Measurements from ENCODE around the gene ALG3. TPM values are rescaled to one million over a fixed set of nuclear protein-coding genes. Genes with fewer than 3 reads are reported as not detected.

ALG3 gene
- total RNA-seq, 1 experiment from 2014 or later = 72.7 TPM

DNA sequence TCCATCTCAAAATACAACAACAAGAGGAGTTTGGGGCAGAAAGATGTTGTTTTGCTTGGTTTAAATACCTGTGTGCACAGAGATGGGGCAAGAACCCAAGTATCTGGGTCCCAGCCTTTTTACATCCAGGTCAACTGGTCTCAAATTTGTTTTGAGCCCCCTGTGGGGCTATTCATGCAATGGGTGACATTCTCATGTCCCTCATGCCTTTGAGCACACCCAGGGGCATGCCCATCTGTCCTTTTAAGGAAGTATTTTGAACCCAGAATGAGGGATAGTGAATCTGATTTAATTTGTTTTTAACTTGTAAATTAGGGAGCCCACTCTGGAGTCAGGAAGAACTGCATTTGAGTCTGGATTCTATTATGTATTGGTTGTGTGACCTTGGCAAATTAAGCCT lies 47.9 kb downstream of the ALG3 start:
- intact Hi-C loops (cut with micrococcal nuclease; ENCODE audit: unreplicated experiment) (no loop called here), in situ Hi-C loops (cut with HindIII; ENCODE audit: low pct_unique_long_range_greater_than_20kb, low sequenced_read_pairs) (no loop called here)
- ATAC-seq (no peak), DNase-seq (ENCODE audit: low read depth, low spot score) (no peak)
- Histone ChIP-seq H3K4me1 (ENCODE audit: control insufficient read depth, insufficient read depth, low read length) (no peaks in the 10 kb centered on the region), H3K27me3 (ENCODE audit: control insufficient read depth, insufficient read depth, low read length) (no peaks in the 10 kb centered on the region), H3K4me3 (ENCODE audit: low read depth in 2 of 2, low read length in 2 of 2) (no peak overlapping the region), H3K9me3 (ENCODE audit: control insufficient read depth, insufficient read depth, low read depth, low read length) (no peaks in the 10 kb centered on the region), H3K36me3 (ENCODE audit: control insufficient read depth, insufficient read depth, low read length) (no peaks in the 10 kb centered on the region), H3K27ac (ENCODE audit: low read length) (no peak overlapping the region)
- POLR2A ChIA-PET = no interaction called here
- TF ChIP-seq POLR2AphosphoS5 (IDR thresholded peaks at IDR 0.05; ENCODE audit: low read depth, low read length) = no peak
- CTCF ChIA-PET = no interaction called here
- no TSS peak for BruUV-seq (replicated peaks)

GRCh38 chr3:184198509-184198908 lies 50.3 kb downstream of the ALG3 start:
- no peak overlapping the region for H3K27ac ChIP-seq (ENCODE audit: low read length)
- ATAC-seq (0 out of 2 replicates have a peak, but pooled peaks have one; percentile 12), DNase-seq (ENCODE audit: low read depth, low spot score) (no peak)
- in situ Hi-C loops (cut with HindIII; ENCODE audit: low pct_unique_long_range_greater_than_20kb, low sequenced_read_pairs) = no loop called here
- H3K27me3 ChIP-seq (ENCODE audit: control insufficient read depth, insufficient read depth, low read length) = no peaks in the 10 kb centered on the region
- peaks cover 4% of the 10 kb centered on the region; the same call in 1 of the 2 replicates for H3K36me3 ChIP-seq (ENCODE audit: control insufficient read depth, insufficient read depth, low read length)
- BruUV-seq (replicated peaks) = no TSS peak
- H3K4me1 ChIP-seq (ENCODE audit: control insufficient read depth, insufficient read depth, low read length) = no peaks in the 10 kb centered on the region
- H3K9me3 ChIP-seq (ENCODE audit: control insufficient read depth, insufficient read depth, low read depth, low read length) = no peaks in the 10 kb centered on the region
- intact Hi-C loops (cut with micrococcal nuclease; ENCODE audit: unreplicated experiment) = no loop called here
- no peak overlapping the region for H3K4me3 ChIP-seq (ENCODE audit: low read depth in 2 of 2, low read length in 2 of 2)
- no peak for TF ChIP-seq SIN3A (IDR thresholded peaks at IDR 0.05; ENCODE audit: borderline replicate concordance, insufficient read depth, low read depth, low read length)
- TF ChIP-seq, protein P1, sequence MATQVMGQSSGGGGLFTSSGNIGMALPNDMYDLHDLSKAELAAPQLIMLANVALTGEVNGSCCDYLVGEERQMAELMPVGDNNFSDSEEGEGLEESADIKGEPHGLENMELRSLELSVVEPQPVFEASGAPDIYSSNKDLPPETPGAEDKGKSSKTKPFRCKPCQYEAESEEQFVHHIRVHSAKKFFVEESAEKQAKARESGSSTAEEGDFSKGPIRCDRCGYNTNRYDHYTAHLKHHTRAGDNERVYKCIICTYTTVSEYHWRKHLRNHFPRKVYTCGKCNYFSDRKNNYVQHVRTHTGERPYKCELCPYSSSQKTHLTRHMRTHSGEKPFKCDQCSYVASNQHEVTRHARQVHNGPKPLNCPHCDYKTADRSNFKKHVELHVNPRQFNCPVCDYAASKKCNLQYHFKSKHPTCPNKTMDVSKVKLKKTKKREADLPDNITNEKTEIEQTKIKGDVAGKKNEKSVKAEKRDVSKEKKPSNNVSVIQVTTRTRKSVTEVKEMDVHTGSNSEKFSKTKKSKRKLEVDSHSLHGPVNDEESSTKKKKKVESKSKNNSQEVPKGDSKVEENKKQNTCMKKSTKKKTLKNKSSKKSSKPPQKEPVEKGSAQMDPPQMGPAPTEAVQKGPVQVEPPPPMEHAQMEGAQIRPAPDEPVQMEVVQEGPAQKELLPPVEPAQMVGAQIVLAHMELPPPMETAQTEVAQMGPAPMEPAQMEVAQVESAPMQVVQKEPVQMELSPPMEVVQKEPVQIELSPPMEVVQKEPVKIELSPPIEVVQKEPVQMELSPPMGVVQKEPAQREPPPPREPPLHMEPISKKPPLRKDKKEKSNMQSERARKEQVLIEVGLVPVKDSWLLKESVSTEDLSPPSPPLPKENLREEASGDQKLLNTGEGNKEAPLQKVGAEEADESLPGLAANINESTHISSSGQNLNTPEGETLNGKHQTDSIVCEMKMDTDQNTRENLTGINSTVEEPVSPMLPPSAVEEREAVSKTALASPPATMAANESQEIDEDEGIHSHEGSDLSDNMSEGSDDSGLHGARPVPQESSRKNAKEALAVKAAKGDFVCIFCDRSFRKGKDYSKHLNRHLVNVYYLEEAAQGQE (IDR thresholded peaks at IDR 0.05; ENCODE audit: insufficient read depth in 1 of 2, low read depth in 2 of 2, low read length in 1 of 2) = no peak
- no peak for TF ChIP-seq TCF7L2 (IDR thresholded peaks at IDR 0.05; ENCODE audit: low read depth, low read length)
- TF ChIP-seq POLR2AphosphoS5 (IDR thresholded peaks at IDR 0.05; ENCODE audit: low read depth, low read length) = no peak
- TF ChIP-seq, protein P2, sequence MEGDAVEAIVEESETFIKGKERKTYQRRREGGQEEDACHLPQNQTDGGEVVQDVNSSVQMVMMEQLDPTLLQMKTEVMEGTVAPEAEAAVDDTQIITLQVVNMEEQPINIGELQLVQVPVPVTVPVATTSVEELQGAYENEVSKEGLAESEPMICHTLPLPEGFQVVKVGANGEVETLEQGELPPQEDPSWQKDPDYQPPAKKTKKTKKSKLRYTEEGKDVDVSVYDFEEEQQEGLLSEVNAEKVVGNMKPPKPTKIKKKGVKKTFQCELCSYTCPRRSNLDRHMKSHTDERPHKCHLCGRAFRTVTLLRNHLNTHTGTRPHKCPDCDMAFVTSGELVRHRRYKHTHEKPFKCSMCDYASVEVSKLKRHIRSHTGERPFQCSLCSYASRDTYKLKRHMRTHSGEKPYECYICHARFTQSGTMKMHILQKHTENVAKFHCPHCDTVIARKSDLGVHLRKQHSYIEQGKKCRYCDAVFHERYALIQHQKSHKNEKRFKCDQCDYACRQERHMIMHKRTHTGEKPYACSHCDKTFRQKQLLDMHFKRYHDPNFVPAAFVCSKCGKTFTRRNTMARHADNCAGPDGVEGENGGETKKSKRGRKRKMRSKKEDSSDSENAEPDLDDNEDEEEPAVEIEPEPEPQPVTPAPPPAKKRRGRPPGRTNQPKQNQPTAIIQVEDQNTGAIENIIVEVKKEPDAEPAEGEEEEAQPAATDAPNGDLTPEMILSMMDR (IDR thresholded peaks at IDR 0.05) = no peak
- POLR2A ChIA-PET = interaction anchor here (0.7 kb wide), 1 partner anchor 13 kb away, joined by 3 read pairs; no protein-coding TSS in a partner anchor
- CTCF ChIA-PET = no interaction called here

GRCh38 chr3:184196536-184196935 lies 52.2 kb downstream of the ALG3 start:
- no peak for DNase-seq (ENCODE audit: low read depth, low spot score)
- peak; percentile 15; the same call in 1 of the 2 replicates for ATAC-seq
- ChIA-PET CTCF (interaction anchor here (0.5 kb wide), 1 partner anchor 717 kb away, joined by 6 read pairs; no protein-coding TSS in a partner anchor), POLR2A (interaction anchor here (0.6 kb wide), 2 partner anchors 41 to 120 kb away, joined by 3 to 6 read pairs; no protein-coding TSS in a partner anchor)
- Histone ChIP-seq H3K9me3 (ENCODE audit: control insufficient read depth, insufficient read depth, low read depth, low read length) (no peaks in the 10 kb centered on the region), H3K36me3 (ENCODE audit: control insufficient read depth, insufficient read depth, low read length) (peaks cover 14% of the 10 kb centered on the region; the same call in 1 of the 2 replicates), H3K4me1 (ENCODE audit: control insufficient read depth, insufficient read depth, low read length) (no peaks in the 10 kb centered on the region), H3K27ac (ENCODE audit: low read length) (no peak overlapping the region), H3K27me3 (ENCODE audit: control insufficient read depth, insufficient read depth, low read length) (no peaks in the 10 kb centered on the region), H3K4me3 (ENCODE audit: low read depth in 2 of 2, low read length in 2 of 2) (no peak overlapping the region)
- intact Hi-C loops (cut with micrococcal nuclease; ENCODE audit: unreplicated experiment) (no loop called here), in situ Hi-C loops (cut with HindIII; ENCODE audit: low pct_unique_long_range_greater_than_20kb, low sequenced_read_pairs) (no loop called here)
- TF ChIP-seq, protein P2 (IDR thresholded peaks at IDR 0.05) = no peak
- no TSS peak for BruUV-seq (replicated peaks)

Measured in Panc1 (cell line).